Upper lobe of left lung (tissue), 6 donors: ENCODE results near the gene ARMS2. TPM values are rescaled to one million over a fixed set of nuclear protein-coding genes. Genes with fewer than 3 reads are reported as not detected.

Experiments
- ATAC-seq, 2 donors: fragments of 200-7000 bp; cut with Tn5 transposase; one replicate each; pipeline ENCODE4 v1.9.1; 2022; ENCODE audit warnings: mild to moderate bottlenecking in 2 of 2, moderate library complexity in 2 of 2; ENCODE audit not compliant: low FRiP score in 2 of 2
- DNase-seq, 2 donors: peaks; one replicate each; pipeline ENCODE4 v3.0.0-alpha.2; 2019 to 2020
- H3K27ac ChIP-seq, 4 donors: fragments of 200-600 bp; sonication (generic); one replicate each; pipeline ENCODE4 v1.5.1; 2016 to 2019
- H3K27me3 ChIP-seq, 4 donors: fragments of 200-600 bp; sonication (generic); one replicate each; pipeline ENCODE4 v1.5.1; 2017 to 2019
- H3K36me3 ChIP-seq, 4 donors: fragments of 200-600 bp; sonication (generic); one replicate each; pipeline ENCODE4 v1.5.1; 2016 to 2019
- H3K4me1 ChIP-seq, 4 donors: fragments of 200-600 bp; sonication (generic); one replicate each; pipeline ENCODE4 v1.5.1; 2018 to 2019
- H3K4me3 ChIP-seq, 4 donors: fragments of 200-600 bp; sonication (generic); one replicate each; pipeline ENCODE4 v1.5.1; 2017 to 2019; ENCODE audit warnings: mild to moderate bottlenecking in 2 of 4, moderate library complexity in 1 of 4
- H3K9me3 ChIP-seq, 4 donors: fragments of 200-600 bp; sonication (generic); one replicate each; pipeline ENCODE4 v1.5.1; 2018 to 2019
- EP300 ChIP-seq, 4 donors: sonication (generic); formaldehyde crosslinking; IDR thresholded peaks; one replicate each; pipeline ENCODE4 v1.5.1; 2017; ENCODE audit warnings: antibody characterized with exemption in 4 of 4, control low read depth in 2 of 4
- POLR2A ChIP-seq, 4 donors: fragments of 450-650 bp; IDR thresholded peaks; one replicate each; pipeline ENCODE4 v1.5.1; 2016 to 2017; ENCODE audit warnings: antibody characterized with exemption in 4 of 4, mild to moderate bottlenecking in 2 of 4
- POLR2AphosphoS5 ChIP-seq, 2 donors: sonication (generic); formaldehyde crosslinking; IDR thresholded peaks; one replicate each; pipeline ENCODE4 v1.5.1; 2017; ENCODE audit warnings: antibody characterized with exemption in 2 of 2
- WGBS, 2 donors: methylation state at CpG; one replicate each; pipeline ENCODE4 v1.1.5; 2017 to 2018; 5-methylcytosine and 5-hydroxymethylcytosine counted together
- total RNA-seq, 6 donors: library from RNA; depleted of rRNA in 4 of 6; stranded (reverse); fragments of >200 nt in 4 of 6; gene quantifications; one replicate each; pipeline versions ENCODE4 v1.1.0 to v1.2.1, GENCODE V29; 2016 to 2021
- TF ChIP-seq, protein P1 (sequence below), 6 experiments: fragments of 450-650 bp in 4 of 6; fragments of 200-600 bp in 2 of 6; sonication (generic) in 2 of 6; IDR thresholded peaks; one replicate each; pipeline ENCODE4 v1.5.1; 2016 to 2019; ENCODE audit warnings: antibody characterized with exemption in 6 of 6
- donor health status: DM: no; HTN: no; CAD: no; lungs with moderate emphysema.
- donor health status: DM: no; HTN: yes; CAD: no; lungs with severe emphysema.

Gene ARMS2
- total RNA-seq, 6 donors from 2014 or later = not detected

DNA sequence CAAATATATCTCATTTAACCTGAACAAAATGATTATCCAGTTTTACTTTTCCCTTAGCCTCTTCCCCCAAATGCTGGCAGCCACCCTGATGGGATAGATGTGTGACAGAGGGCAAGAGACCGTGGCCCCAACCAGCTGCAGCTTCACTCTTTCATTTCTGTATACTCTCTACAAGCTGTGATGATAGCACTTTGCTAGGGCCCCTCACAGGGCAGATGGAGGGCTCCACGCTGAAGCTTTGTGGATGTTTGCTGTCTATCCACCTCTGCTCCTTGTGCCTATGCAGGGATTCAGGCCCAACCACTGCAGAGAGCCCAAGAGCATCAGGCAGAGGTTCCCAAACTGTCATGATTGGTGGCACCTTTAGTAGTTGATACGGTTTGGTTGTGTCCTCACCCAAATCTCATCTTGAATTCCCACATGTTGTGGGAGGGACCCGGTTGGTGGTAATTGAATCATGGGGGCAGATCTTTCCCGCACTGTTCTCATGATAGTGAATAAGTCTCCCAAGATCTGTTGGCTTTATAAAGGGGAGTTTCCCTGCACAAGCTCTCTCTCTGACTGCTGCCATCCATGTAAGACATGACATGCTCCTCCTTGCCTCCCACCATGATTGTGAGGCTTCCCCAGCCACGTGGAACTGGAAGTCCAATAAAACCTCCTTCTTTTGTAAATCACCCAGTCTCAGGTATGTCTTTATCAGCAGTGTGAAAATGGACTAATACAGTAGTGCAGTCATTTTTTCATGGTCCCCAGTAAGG, 27.0 kb downstream of the ARMS2 start:
- no peak for DNase-seq
- H3K27ac ChIP-seq = no peak overlapping the region
- no peak for ATAC-seq
- 89% methylated on average over 3 to 6 of the region's 6 CpGs for whole genome bisulfite sequencing, 2 donors
- peaks cover 4 to 12% (median 12%) of the 10 kb centered on the region in 4 donors for H3K4me1 ChIP-seq
- no peaks in the 10 kb centered on the region for H3K27me3 ChIP-seq
- TF ChIP-seq POLR2A (IDR thresholded peaks at IDR 0.05) = no peak
- TF ChIP-seq, protein P1, sequence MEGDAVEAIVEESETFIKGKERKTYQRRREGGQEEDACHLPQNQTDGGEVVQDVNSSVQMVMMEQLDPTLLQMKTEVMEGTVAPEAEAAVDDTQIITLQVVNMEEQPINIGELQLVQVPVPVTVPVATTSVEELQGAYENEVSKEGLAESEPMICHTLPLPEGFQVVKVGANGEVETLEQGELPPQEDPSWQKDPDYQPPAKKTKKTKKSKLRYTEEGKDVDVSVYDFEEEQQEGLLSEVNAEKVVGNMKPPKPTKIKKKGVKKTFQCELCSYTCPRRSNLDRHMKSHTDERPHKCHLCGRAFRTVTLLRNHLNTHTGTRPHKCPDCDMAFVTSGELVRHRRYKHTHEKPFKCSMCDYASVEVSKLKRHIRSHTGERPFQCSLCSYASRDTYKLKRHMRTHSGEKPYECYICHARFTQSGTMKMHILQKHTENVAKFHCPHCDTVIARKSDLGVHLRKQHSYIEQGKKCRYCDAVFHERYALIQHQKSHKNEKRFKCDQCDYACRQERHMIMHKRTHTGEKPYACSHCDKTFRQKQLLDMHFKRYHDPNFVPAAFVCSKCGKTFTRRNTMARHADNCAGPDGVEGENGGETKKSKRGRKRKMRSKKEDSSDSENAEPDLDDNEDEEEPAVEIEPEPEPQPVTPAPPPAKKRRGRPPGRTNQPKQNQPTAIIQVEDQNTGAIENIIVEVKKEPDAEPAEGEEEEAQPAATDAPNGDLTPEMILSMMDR (IDR thresholded peaks at IDR 0.05) = no peak
- TF ChIP-seq POLR2AphosphoS5 (IDR thresholded peaks at IDR 0.05) = no peak
- TF ChIP-seq EP300 (IDR thresholded peaks at IDR 0.05) = no peak
- no peak overlapping the region for H3K4me3 ChIP-seq
- no peaks in the 10 kb centered on the region for H3K9me3 ChIP-seq
- H3K36me3 ChIP-seq = no peaks in the 10 kb centered on the region

DNA sequence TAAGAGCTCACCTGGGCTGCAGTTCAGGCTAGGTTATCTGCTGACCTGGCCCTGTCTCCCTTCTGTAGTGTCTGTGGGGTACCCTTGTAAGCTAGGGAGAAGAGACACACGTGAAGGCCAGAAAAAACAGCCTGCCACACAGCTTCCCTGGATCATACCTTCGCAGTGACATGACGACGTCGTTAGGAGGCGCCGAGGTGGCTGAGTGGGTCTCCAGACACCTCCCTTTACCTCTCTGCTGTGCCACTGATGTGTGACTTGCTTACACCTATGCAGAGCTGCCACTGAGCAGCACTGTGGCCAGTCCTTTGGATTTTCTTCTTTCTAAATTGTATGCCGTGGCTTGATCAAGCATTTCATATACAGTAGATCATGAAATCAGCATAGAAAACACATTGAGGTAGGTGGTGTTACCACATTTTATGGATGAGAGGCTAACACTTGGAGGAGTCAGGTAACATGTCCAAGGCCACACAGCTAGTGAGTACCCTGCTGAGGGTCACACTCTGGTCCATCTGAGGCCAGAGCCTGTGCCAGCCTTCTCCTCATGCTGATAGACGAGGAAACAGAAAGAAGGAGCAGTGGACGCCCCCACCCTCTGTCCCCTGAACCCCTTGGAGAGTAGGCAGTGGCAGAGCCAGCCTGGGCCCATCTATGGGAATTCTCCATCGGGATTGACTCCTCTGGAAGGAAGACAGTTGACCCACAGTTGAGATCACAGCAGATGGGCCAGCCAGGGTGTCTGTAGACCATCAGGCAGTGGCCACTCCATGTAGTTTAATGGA, 30.0 kb downstream of the ARMS2 start:
- Histone ChIP-seq H3K9me3 (no peaks in the 10 kb centered on the region), H3K4me1 (peaks cover 4 to 25% (median 18%) of the 10 kb centered on the region in 4 donors), H3K27me3 (no peaks in the 10 kb centered on the region), H3K4me3 (no peak overlapping the region), H3K27ac (no peak overlapping the region), H3K36me3 (peaks cover 0 to 1% (median 0%) of the 10 kb centered on the region in 4 donors)
- WGBS, 2 donors = 93 to 94% methylated on average over 9 to 11 of the region's 11 CpGs
- TF ChIP-seq EP300 (IDR thresholded peaks at IDR 0.05) (no peak), POLR2A (IDR thresholded peaks at IDR 0.05) (no peak), POLR2AphosphoS5 (IDR thresholded peaks at IDR 0.05) (no peak)
- TF ChIP-seq, protein P1 (IDR thresholded peaks at IDR 0.05) = no peak
- DNase-seq (no peak), ATAC-seq (no peak)

DNA sequence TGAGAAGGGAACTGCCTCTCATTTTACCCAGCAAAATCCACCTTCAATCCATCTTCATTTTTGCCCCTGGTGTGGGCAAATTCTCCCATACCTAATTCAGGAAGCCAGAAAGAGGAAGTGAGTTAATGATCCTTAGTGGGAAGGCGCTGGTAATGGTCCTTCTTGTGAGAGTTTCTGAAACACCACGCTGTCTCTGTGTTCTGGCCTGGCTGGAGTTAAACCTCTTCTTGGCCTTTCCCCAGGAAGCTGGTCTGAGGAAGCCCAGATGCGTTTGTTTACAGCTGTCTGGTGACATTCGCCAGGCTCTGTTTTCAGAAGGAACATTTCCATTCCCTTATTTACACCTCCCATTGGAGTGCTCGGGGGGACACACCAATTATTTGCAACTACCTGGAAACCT, 31.2 kb downstream of the ARMS2 start:
- no peak for TF ChIP-seq EP300 (IDR thresholded peaks at IDR 0.05)
- TF ChIP-seq POLR2AphosphoS5 (IDR thresholded peaks at IDR 0.05) = peak in 1 of 2 donors; percentile 6
- Histone ChIP-seq H3K9me3 (no peaks in the 10 kb centered on the region), H3K4me1 (peaks cover 4 to 25% (median 18%) of the 10 kb centered on the region in 4 donors), H3K27ac (peak overlapping the region in 1 of 4 donors; percentile 41), H3K36me3 (peaks cover 0 to 5% (median 0%) of the 10 kb centered on the region in 4 donors), H3K27me3 (no peaks in the 10 kb centered on the region), H3K4me3 (no peak overlapping the region)
- DNase-seq = no peak
- peak in 1 of 2 donors; percentile 25 for ATAC-seq
- 40 to 46% methylated on average over 5 of the region's 5 CpGs for WGBS, 2 donors

DNA sequence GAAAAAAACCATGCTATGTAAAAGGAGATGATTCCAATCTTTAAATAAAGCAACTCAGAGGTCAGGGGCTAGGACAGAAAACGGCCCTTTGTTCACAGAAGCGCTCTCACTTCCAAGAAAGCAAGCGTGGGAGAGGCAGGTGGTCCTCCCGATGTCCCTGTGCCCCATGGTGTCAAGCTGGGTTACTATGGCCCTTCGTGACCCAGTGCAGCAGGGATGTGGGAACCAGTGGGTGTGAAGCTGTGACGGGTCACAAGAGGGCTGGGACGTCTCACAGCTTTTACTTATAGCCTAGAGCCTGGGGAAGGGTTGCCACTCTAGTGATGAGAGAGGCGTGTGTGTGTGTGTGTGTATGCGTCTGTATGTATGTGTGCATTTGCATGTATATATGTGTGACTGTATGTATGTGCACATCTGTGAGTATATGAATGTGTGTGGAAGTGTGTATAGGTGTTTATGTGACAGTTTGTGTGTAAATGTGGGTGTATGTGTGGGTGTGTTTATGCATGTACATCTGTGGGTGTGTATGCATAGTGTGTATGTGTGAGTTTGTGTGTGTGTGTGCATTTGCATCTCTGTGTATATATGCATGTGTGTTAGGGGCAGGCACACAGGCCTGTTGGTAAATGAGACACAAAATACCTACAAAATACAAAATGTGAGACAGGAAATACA, 32.1 kb downstream of the ARMS2 start:
- ATAC-seq (no peak), DNase-seq (no peak)
- H3K27me3 ChIP-seq = no peaks in the 10 kb centered on the region
- H3K9me3 ChIP-seq = no peaks in the 10 kb centered on the region
- peaks cover 0 to 5% (median 0%) of the 10 kb centered on the region in 4 donors for H3K36me3 ChIP-seq
- TF ChIP-seq EP300 (IDR thresholded peaks at IDR 0.05) = no peak
- H3K4me1 ChIP-seq = peaks cover 4 to 25% (median 18%) of the 10 kb centered on the region in 4 donors
- no peak overlapping the region for H3K4me3 ChIP-seq
- whole genome bisulfite sequencing, 2 donors = 68 to 74% methylated on average over 9 of the region's 9 CpGs
- no peak overlapping the region for H3K27ac ChIP-seq

DNA sequence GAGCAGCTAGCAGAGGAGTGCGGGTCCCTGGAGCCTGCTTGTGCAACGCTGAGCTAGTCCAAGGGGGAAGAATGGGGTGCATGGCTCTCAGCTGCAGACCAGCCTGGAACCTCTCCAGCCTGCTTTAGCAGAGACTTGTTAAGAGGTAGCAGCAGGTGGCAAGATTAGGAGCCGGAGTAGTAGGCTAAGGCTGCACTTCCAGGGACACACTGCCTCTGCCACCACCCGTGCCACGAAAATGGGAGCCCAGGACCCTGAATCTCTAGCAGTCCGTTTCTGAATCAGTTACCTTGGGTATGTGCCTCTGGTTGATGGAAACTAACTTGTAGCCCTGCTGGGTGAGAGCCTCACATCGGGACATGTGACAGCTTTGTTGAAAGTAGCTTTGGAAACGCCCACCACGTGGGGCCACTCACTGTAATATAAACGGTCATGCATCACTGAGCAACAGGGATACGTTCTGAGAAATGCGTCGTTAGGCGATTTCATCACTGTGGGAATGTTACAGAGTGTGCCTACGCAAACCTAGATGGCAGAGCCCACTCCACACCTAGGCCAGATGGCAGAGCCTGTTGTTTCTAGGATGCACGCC, 32.8 kb downstream of the ARMS2 start:
- no peak for TF ChIP-seq POLR2A (IDR thresholded peaks at IDR 0.05)
- TF ChIP-seq, protein P1 (IDR thresholded peaks at IDR 0.05) = no peak
- no peak for TF ChIP-seq EP300 (IDR thresholded peaks at IDR 0.05)
- no peak for TF ChIP-seq POLR2AphosphoS5 (IDR thresholded peaks at IDR 0.05)
- Histone ChIP-seq H3K4me1 (peaks cover 4 to 25% (median 18%) of the 10 kb centered on the region in 4 donors), H3K4me3 (no peak overlapping the region), H3K27me3 (no peaks in the 10 kb centered on the region), H3K9me3 (no peaks in the 10 kb centered on the region), H3K27ac (no peak overlapping the region), H3K36me3 (peaks cover 0 to 5% (median 0%) of the 10 kb centered on the region in 4 donors)
- WGBS, 2 donors = 49 to 62% methylated on average over 5 to 16 of the region's 16 CpGs
- ATAC-seq (no peak), DNase-seq (peak in 1 of 2 donors; percentile 29)
